AG04450 (cell line): ENCODE measurements around the gene SORCS2. TPM values are rescaled to one million over a fixed set of nuclear protein-coding genes. Genes with fewer than 3 reads are reported as not detected.

Experiments
- CTCF ChIA-PET: fragments of 300-600, 350-600 bp; formaldehyde crosslinking; extraction: SDS; loops from one replicate; lab custom pipeline; 2022; ENCODE audit warnings: antibody characterized with exemption, inconsistent platforms; lab: Charles Lee
- POLR2A ChIA-PET: fragments of 350-600 bp; formaldehyde crosslinking; extraction: SDS; loops from one replicate; lab custom pipeline; 2021; ENCODE audit warnings: antibody characterized with exemption, inconsistent platforms; lab: Yijun Ruan, JAX
- DNase-seq: peaks from one replicate; pipeline ENCODE4 v3.0.0-alpha.2; 2011; ENCODE audit warnings: low read depth, low spot score
- H3K27ac ChIP-seq: one replicate; pipeline ENCODE4 v1.5.1; 2012; ENCODE audit warnings: low read depth, low read length, control low read depth
- H3K27me3 ChIP-seq: one replicate; pipeline ENCODE4 v1.6.0; 2012; ENCODE audit warnings: low read length; ENCODE audit not compliant: control insufficient read depth, insufficient read depth
- H3K4me3 ChIP-seq: 2 replicates; pipeline ENCODE4 v1.5.1; 2011; ENCODE audit warnings: mild to moderate bottlenecking, low read depth, low read length, control low read depth
- H3K9me3 ChIP-seq: 2 replicates; pipeline ENCODE4 v1.5.1; 2012; ENCODE audit warnings: low read length; ENCODE audit not compliant: control insufficient read depth, insufficient read depth
- polyA plus RNA-seq: library from polyadenylated mRNA; depleted of rRNA; stranded (reverse); fragments of >200 nt; gene quantifications from 2 replicates; pipeline ENCODE4 v1.2.3, GENCODE V29; 2011
- TF ChIP-seq, protein P1 (sequence below): IDR thresholded peaks from 2 replicates; pipeline ENCODE4 v1.5.1; 2011; ENCODE audit warnings: low read depth, low read length, control low read depth, inconsistent platforms

Gene SORCS2
- polyA plus RNA-seq, 1 experiment, result 0.29 TPM

DNA sequence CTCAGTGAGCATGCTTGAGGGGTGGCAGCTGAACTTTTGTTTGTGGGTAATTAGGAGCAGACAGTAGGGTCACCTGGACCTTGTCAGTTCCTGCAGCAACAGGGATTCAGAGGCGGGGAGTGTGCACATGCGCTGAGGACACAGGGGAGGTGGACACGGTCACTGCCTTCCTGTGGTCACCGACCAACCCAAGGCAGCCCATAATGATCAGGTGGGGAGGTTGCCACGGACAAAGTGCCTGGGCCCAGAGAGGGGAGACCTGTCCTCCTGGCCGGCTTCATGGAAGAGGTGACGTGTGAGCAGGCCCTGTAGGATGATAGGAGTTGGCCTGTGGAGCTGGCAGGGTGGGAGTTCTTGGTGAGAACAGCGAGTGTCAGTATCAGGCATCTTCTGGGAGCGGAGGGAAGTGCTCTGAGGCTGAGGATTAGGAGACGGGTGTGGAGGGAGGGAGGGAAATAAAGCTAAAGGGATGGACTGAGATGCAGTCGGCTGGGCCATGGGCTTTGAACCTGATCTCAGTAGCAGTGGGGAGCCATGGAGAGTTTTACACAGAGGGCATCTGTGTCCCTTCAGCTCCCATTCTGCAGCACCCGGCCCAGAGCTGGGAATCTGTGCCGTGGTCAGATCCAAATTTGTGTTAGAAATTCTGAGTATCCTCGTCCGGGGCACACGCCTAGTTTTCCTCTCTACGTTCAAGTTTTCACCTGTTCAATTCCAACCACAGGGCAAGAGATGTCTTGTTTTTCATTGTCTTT, 142.4 kb downstream of the SORCS2 start:
- H3K4me3 ChIP-seq, result no peak overlapping the region
- peaks cover 18% of the 10 kb centered on the region for H3K9me3 ChIP-seq
- CTCF ChIA-PET, result interaction anchor here (0.7 to 1.4 kb wide), 6 partner anchors 11 to 837 kb away, joined by 3 to 13 read pairs (median 4); partner anchors contain the start of gene SORCS2
- TF ChIP-seq, protein P1, sequence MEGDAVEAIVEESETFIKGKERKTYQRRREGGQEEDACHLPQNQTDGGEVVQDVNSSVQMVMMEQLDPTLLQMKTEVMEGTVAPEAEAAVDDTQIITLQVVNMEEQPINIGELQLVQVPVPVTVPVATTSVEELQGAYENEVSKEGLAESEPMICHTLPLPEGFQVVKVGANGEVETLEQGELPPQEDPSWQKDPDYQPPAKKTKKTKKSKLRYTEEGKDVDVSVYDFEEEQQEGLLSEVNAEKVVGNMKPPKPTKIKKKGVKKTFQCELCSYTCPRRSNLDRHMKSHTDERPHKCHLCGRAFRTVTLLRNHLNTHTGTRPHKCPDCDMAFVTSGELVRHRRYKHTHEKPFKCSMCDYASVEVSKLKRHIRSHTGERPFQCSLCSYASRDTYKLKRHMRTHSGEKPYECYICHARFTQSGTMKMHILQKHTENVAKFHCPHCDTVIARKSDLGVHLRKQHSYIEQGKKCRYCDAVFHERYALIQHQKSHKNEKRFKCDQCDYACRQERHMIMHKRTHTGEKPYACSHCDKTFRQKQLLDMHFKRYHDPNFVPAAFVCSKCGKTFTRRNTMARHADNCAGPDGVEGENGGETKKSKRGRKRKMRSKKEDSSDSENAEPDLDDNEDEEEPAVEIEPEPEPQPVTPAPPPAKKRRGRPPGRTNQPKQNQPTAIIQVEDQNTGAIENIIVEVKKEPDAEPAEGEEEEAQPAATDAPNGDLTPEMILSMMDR, result no peak
- no peak for DNase-seq
- H3K27ac ChIP-seq, result no peak overlapping the region
- POLR2A ChIA-PET, result no interaction called here
- H3K27me3 ChIP-seq, result peaks cover 13% of the 10 kb centered on the region

DNA sequence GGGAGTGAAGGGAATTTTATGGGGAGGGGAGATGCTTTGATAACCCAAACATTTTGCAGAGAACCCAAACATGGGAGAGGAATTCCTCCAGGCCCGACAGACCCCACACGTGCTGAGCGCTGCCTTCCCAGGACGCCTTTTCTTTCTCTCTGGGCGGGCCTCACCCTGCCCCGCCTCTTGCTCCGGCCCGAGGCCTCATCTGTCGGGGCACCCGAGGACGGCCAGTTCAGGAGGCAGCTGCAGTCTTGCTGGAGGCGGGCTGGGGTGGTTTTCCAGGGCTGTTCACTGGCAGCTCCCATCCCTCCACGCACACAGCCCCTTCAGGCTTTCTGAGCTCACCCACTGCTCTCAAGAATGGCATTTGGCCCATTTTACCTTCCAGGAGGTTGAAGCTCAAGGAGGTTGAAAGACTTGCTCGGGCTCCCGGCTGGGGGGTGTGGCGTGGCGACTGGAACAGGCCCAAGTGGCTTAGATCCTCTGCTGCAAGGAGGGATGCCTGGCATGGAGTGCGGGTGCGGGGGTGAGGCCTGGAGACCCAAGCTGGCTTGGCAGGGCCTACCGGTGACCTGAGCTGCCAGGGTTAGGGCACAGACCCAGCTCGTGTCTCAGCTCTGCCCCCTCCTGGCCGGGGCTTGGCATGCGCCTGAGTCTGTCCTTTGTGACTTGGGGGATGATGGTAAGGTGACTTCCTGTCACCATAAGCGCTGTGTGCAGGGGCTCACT, 143.2 kb downstream of the SORCS2 start:
- Histone ChIP-seq H3K4me3 (no peak overlapping the region), H3K27me3 (peaks cover 13% of the 10 kb centered on the region), H3K9me3 (peaks cover 24% of the 10 kb centered on the region), H3K27ac (no peak overlapping the region)
- POLR2A ChIA-PET, result interaction anchor here (0.6 kb wide), 1 partner anchor 140 kb away, joined by 3 read pairs; no protein-coding TSS in a partner anchor
- TF ChIP-seq, protein P1, result peak; percentile 62
- DNase-seq, result no peak
- CTCF ChIA-PET, result interaction anchor here (0.7 to 1.4 kb wide), 7 partner anchors 10 to 651 kb away, joined by 3 to 13 read pairs (median 4); partner anchors contain the start of gene SORCS2

DNA sequence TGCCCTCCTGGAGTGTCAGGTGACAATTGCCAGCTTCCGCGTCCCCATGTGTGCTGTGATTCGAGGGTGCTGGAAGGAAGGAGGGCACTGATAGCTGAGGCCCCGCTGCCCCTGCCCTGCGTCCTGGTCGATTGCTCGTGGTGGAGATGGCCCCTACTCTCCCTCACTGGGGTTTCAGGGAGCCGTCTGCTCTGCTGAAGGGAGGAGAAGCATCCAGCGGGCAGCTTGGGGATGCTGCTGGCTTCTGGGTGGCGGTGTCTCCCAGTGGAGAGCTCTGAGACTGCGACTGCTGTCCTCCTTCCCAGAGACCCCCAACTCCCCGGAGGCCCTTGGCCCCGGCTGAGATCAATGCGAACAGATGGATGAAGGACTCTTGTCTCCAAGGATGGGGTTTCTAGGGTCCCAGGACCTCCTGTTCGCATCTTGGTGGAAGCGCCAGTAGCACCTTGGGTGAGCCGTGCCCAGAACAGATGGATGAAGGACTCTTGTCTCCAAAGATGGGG, 143.8 kb downstream of the SORCS2 start:
- ChIA-PET CTCF (interaction anchor here (1.0 to 1.4 kb wide), 5 partner anchors 12 to 147 kb away, joined by 3 to 13 read pairs (median 4); partner anchors contain the start of gene SORCS2), POLR2A (interaction anchor here (0.6 kb wide), 1 partner anchor 141 kb away, joined by 3 read pairs; no protein-coding TSS in a partner anchor)
- H3K27ac ChIP-seq, result no peak overlapping the region
- H3K4me3 ChIP-seq, result no peak overlapping the region
- H3K9me3 ChIP-seq, result peaks cover 24% of the 10 kb centered on the region
- no peak for DNase-seq
- peaks cover 13% of the 10 kb centered on the region for H3K27me3 ChIP-seq
- TF ChIP-seq, protein P1, result no peak

DNA sequence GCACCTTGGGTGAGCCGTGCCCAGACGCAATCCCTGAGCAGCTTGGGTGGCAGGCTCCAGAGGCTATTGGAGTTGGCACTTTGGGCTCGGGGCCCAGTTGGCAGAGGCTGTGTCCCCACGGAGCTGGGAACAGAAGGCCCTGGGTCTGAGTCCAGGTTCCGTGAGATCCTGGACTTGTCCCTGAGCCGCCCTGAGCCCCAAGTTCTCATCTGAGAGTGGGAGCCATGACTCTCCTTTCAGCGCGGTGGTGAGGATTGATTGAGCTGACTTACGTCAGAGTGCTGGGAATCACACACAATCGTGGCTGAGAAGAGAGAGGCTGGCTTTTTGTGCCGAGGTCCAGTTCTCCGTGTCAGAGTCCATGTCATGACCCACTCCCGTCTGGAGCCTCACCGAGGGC, 144.4 kb downstream of the SORCS2 start:
- Histone ChIP-seq H3K27ac (no peak overlapping the region), H3K27me3 (peaks cover 13% of the 10 kb centered on the region), H3K9me3 (peaks cover 24% of the 10 kb centered on the region), H3K4me3 (no peak overlapping the region)
- POLR2A ChIA-PET, result no interaction called here
- TF ChIP-seq, protein P1, result no peak
- CTCF ChIA-PET, result interaction anchor here (1.0 to 1.4 kb wide), 2 partner anchors 13 to 235 kb away, joined by 3 to 4 read pairs; no protein-coding TSS in a partner anchor
- DNase-seq, result no peak
